Hepatocyte (in vitro differentiated cells): ENCODE measurements around the gene BORCS6. TPM values are rescaled to one million over a fixed set of nuclear protein-coding genes. Genes with fewer than 3 reads are reported as not detected.

Experiments
- DNase-seq: peaks from one replicate; pipeline ENCODE4 v3.0.0-alpha.2; 2016; ENCODE audit warnings: low spot score
- H2AFZ ChIP-seq: fragments of 200-600 bp; sonication (generic); 2 replicates; pipeline ENCODE4 v1.6.0; 2016; ENCODE audit warnings: antibody characterized with exemption, mild to moderate bottlenecking
- H3K27ac ChIP-seq: fragments of 200-600 bp; sonication (generic); 2 replicates; pipeline ENCODE4 v1.5.1; 2016; ENCODE audit warnings: mild to moderate bottlenecking
- H3K27me3 ChIP-seq: fragments of 200-600 bp; sonication (generic); 2 replicates; pipeline ENCODE4 v1.6.1; 2016
- H3K36me3 ChIP-seq: fragments of 200-600 bp; sonication (generic); replicated peaks from 2 replicates; pipeline ENCODE4 v1.5.1; 2016; ENCODE audit warnings: low read depth; ENCODE audit not compliant: insufficient read depth
- H3K4me1 ChIP-seq: fragments of 200-600 bp; sonication (generic); 2 replicates; pipeline ENCODE4 v1.5.1; 2016; ENCODE audit warnings: mild to moderate bottlenecking, moderate library complexity; ENCODE audit not compliant: insufficient read depth
- H3K4me2 ChIP-seq: fragments of 200-600 bp; sonication (generic); 2 replicates; pipeline ENCODE4 v1.6.0; 2016
- H3K4me3 ChIP-seq: fragments of 200-600 bp; sonication (generic); 2 replicates; pipeline ENCODE4 v1.5.1; 2016; ENCODE audit warnings: mild to moderate bottlenecking
- H3K79me2 ChIP-seq: fragments of 200-600 bp; sonication (generic); 2 replicates; pipeline ENCODE4 v1.6.0; 2017; ENCODE audit warnings: mild to moderate bottlenecking
- H3K9me2 ChIP-seq: fragments of 200-600 bp; sonication (generic); replicated peaks from 2 replicates; pipeline ENCODE4 v1.6.0; 2017; ENCODE audit warnings: mild to moderate bottlenecking; ENCODE audit not compliant: insufficient read depth
- H3K9me3 ChIP-seq: fragments of 200-600 bp; sonication (generic); 2 replicates; pipeline ENCODE4 v1.5.1; 2016; ENCODE audit warnings: low read depth, mild to moderate bottlenecking
- H4K20me1 ChIP-seq: fragments of 200-600 bp; sonication (generic); 2 replicates; pipeline ENCODE4 v1.6.0; 2016; ENCODE audit warnings: mild to moderate bottlenecking; ENCODE audit not compliant: insufficient read depth, poor library complexity, severe bottlenecking
- CTCF ChIP-seq: fragments of 200-600 bp; sonication (generic); IDR thresholded peaks from 2 replicates; pipeline ENCODE4 v1.5.1; 2016; ENCODE audit warnings: antibody characterized with exemption, mild to moderate bottlenecking; ENCODE audit not compliant: poor library complexity
- EZH2 ChIP-seq: fragments of 200-600 bp; sonication (generic); IDR thresholded peaks from 2 replicates; pipeline ENCODE4 v1.6.1; 2016; ENCODE audit warnings: antibody characterized with exemption, mild to moderate bottlenecking, borderline replicate concordance
- EZH2phosphoT487 ChIP-seq: fragments of 200-600 bp; sonication (generic); IDR thresholded peaks from one replicate; pipeline ENCODE4 v1.6.1; 2018; ENCODE audit warnings: antibody characterized with exemption, mild to moderate bottlenecking, low read depth, moderate library complexity; ENCODE audit not compliant: unreplicated experiment, severe bottlenecking
- WGBS: methylation state at CpG from one replicate; pipeline ENCODE4 v1.1.6; 2016; ENCODE audit warnings: low lambda C conversion rate; ENCODE audit errors: missing lambda C conversion rate; 5-methylcytosine and 5-hydroxymethylcytosine counted together
- polyA plus RNA-seq: library from polyadenylated mRNA; unstranded; fragments of >200 nt; fragmentation: Nextera tagmentation; extraction: Ambion mirVana; gene quantifications from 2 replicates; pipeline ENCODE4 v1.2.1, GENCODE V29; 2016
- total RNA-seq: library from RNA; depleted of rRNA; stranded (reverse); fragments of >200 nt; gene quantifications from 2 replicates; pipeline ENCODE4 v1.2.3, GENCODE V29; 2014

The BORCS6 gene
- total and polyA plus RNA-seq, 2 experiments from 2014 or later: 9.4 to 10.2 TPM

- Histone ChIP-seq H3K36me3 (no peaks in the 10 kb centered on the region), H4K20me1 (no peaks in the 10 kb centered on the region), H2AFZ (peak overlapping the region; percentile 72), H3K9me2 (no peaks in the 10 kb centered on the region), H3K4me3 (peak overlapping the region; percentile 96), H3K9me3 (no peaks in the 10 kb centered on the region), H3K4me1 (peaks cover 12% of the 10 kb centered on the region), H3K4me2 (peak overlapping the region; percentile 76), H3K79me2 (peaks cover 9% of the 10 kb centered on the region), H3K27me3 (no peaks in the 10 kb centered on the region), H3K27ac (peak overlapping the region; percentile 96)
- TF ChIP-seq EZH2 (no peak), EZH2phosphoT487 (no peak), CTCF (no peak)
- peak; percentile 91 for DNase-seq
- 3% methylated on average over 44 of the region's 44 CpGs for WGBS
Observed at GRCh38 chr17:8185582-8186445, 4.2 kb downstream of the BORCS6 start.

GRCh38 chr17:8176998-8177731, 12.8 kb downstream of the BORCS6 start:
- H3K27ac ChIP-seq: peak overlapping the region; percentile 84
- no peaks in the 10 kb centered on the region for H3K36me3 ChIP-seq
- no peaks in the 10 kb centered on the region for H3K27me3 ChIP-seq
- peak overlapping the region; percentile 30 for H3K4me3 ChIP-seq
- peaks cover 24% of the 10 kb centered on the region for H3K4me1 ChIP-seq
- H3K9me2 ChIP-seq: no peaks in the 10 kb centered on the region
- peak; percentile 21 for DNase-seq
- peak overlapping the region; percentile 94 for H2AFZ ChIP-seq
- H3K79me2 ChIP-seq: peaks cover 8% of the 10 kb centered on the region
- no peaks in the 10 kb centered on the region for H3K9me3 ChIP-seq
- no peaks in the 10 kb centered on the region for H4K20me1 ChIP-seq
- no peak for TF ChIP-seq EZH2phosphoT487
- no peak for TF ChIP-seq EZH2
- TF ChIP-seq CTCF: no peak
- peak overlapping the region; percentile 92 for H3K4me2 ChIP-seq
- WGBS: 52% methylated on average over 19 of the region's 19 CpGs

- no peaks in the 10 kb centered on the region for H3K9me3 ChIP-seq
- peak within 1 kb of the TSS; percentile 30 for H3K4me3 ChIP-seq
- no peaks in the 10 kb centered on the region for H3K27me3 ChIP-seq
- peak; percentile 6 for TF ChIP-seq CTCF
- no peak for TF ChIP-seq EZH2phosphoT487
- no peak for TF ChIP-seq EZH2
- WGBS: 6% methylated on average over 52 of the region's 56 CpGs
- peak within 1 kb of the TSS; percentile 94 for H2AFZ ChIP-seq
- peak; percentile 95 for DNase-seq
- H3K27ac ChIP-seq: peak within 1 kb of the TSS; percentile 84
- H3K79me2 ChIP-seq: peaks cover 8% of the 10 kb centered on the region
- no peaks in the 10 kb centered on the region for H3K36me3 ChIP-seq
- no peaks in the 10 kb centered on the region for H3K9me2 ChIP-seq
- peak within 1 kb of the TSS; percentile 92 for H3K4me2 ChIP-seq
- no peaks in the 10 kb centered on the region for H4K20me1 ChIP-seq
- H3K4me1 ChIP-seq: peaks cover 24% of the 10 kb centered on the region
Observed at GRCh38 chr17:8176197-8176940, 13.6 kb downstream of the BORCS6 start, which contains the start of gene TMEM107. Gene TMEM107, minus strand, starts transcription at chr17:8176380. Its CDS starts 94 bp downstream, at chr17:8176286.
